OCI-LY1 (cell line): ENCODE measurements around the gene ECEL1.
"Not testable (repeated sequence)": the region's sequence is repeated elsewhere in the genome, so short reads cannot be mapped to it uniquely, and the experiment has no call there.

Experiments used
- H2AFZ ChIP-seq: fragments of 200-600 bp; sonication (generic), shearing (Covaris generic); 2 replicates; pipeline ENCODE4 v1.6.0; 2014; ENCODE audit warnings: antibody characterized with exemption, mild to moderate bottlenecking, low read length
- H3F3A ChIP-seq: fragments of 200-600 bp; sonication (generic), shearing (Covaris generic); 2 replicates; pipeline ENCODE4 v1.6.0; 2014; ENCODE audit warnings: mild to moderate bottlenecking, antibody characterized with exemption, low read length, moderate library complexity; ENCODE audit not compliant: insufficient read depth
- H3K27ac ChIP-seq: fragments of 200-600 bp; sonication (generic); 2 replicates; pipeline ENCODE4 v1.5.1; 2014; ENCODE audit warnings: low read length, mixed run types, mild to moderate bottlenecking, low read depth; ENCODE audit not compliant: poor library complexity, severe bottlenecking
- H3K27me3 ChIP-seq: fragments of 200-600 bp; sonication (generic); 2 replicates; pipeline ENCODE4 v1.6.0; 2014; ENCODE audit warnings: antibody characterized with exemption, mild to moderate bottlenecking, low read length, moderate library complexity; ENCODE audit not compliant: insufficient read depth
- H3K36me3 ChIP-seq: fragments of 200-600 bp; sonication (generic); 2 replicates; pipeline ENCODE4 v1.6.1; 2014; ENCODE audit warnings: mild to moderate bottlenecking, antibody characterized with exemption, low read length, moderate library complexity, mixed read lengths; ENCODE audit not compliant: insufficient read depth
- H3K4me1 ChIP-seq: fragments of 200-600 bp; sonication (generic); 2 replicates; pipeline ENCODE4 v1.5.1; 2014; ENCODE audit warnings: mild to moderate bottlenecking, low read length, moderate library complexity; ENCODE audit not compliant: insufficient read depth, severe bottlenecking
- H3K4me2 ChIP-seq: fragments of 200-600 bp; sonication (generic), shearing (Covaris generic); 2 replicates; pipeline ENCODE4 v1.6.1; 2014; ENCODE audit warnings: low read length
- H3K4me3 ChIP-seq: fragments of 200-600 bp; sonication (generic); 2 replicates; pipeline ENCODE4 v1.5.1; 2014; ENCODE audit warnings: low read length, low read depth, mild to moderate bottlenecking, mixed read lengths; ENCODE audit not compliant: poor library complexity, severe bottlenecking
- H3K79me2 ChIP-seq: fragments of 200-600 bp; shearing (Covaris generic); 2 replicates; pipeline ENCODE4 v1.6.1; 2016; ENCODE audit warnings: mixed run types, low read length, mixed read lengths; ENCODE audit not compliant: insufficient read depth
- H3K9ac ChIP-seq: fragments of 200-600 bp; sonication (generic), shearing (Covaris generic); 2 replicates; pipeline ENCODE4 v1.6.1; 2014; ENCODE audit warnings: mild to moderate bottlenecking, low read length, mixed read lengths
- H3K9me2 ChIP-seq: fragments of 200-600 bp; sonication (generic), shearing (Covaris generic); 2 replicates; pipeline ENCODE4 v1.6.1; 2014; ENCODE audit warnings: low read depth, mild to moderate bottlenecking, low read length, mixed read lengths
- H3K9me3 ChIP-seq: fragments of 200-600 bp; shearing (Covaris generic); 2 replicates; pipeline ENCODE4 v1.6.1; 2014; ENCODE audit warnings: low read length, mixed read lengths
- H4K20me1 ChIP-seq: fragments of 200-600 bp; sonication (generic), shearing (Covaris generic); 2 replicates; pipeline ENCODE4 v1.6.0; 2016; ENCODE audit warnings: mild to moderate bottlenecking, low read length; ENCODE audit not compliant: insufficient read depth
- EZH2 ChIP-seq: fragments of 200-600 bp; sonication (generic), shearing (Covaris generic); IDR thresholded peaks from 2 replicates; pipeline ENCODE4 v1.8.0; 2017; ENCODE audit warnings: borderline replicate concordance, mixed run types, mild to moderate bottlenecking, antibody characterized with exemption, low read length, moderate library complexity, mixed read lengths
- TF ChIP-seq, protein P1 (sequence below): fragments of 200-600 bp; sonication (generic), shearing (Covaris generic); IDR thresholded peaks from 2 replicates; pipeline ENCODE4 v1.5.1; 2017; ENCODE audit warnings: mild to moderate bottlenecking, antibody characterized with exemption, low read length, moderate library complexity, mixed read lengths

The ECEL1 gene

DNA sequence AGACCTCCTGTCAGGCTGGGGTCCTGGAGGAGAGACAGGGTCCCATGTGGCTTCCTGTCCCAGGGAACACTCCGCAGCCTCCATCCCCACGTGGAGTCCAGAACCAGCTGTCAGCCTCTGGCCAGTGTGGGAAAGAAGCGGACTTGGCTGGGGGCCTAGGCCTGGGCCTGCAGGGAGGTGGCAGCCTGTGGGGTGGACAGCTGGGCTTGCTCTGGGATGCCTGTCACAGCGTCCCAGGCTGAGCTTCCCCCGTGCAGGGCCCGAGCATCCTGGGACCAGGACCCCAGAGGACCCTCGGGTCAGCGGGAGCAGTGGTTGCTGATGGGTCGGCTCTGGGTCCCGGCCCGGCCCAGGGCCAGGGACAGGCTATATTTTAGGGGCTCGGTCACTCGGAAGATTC is 45.2 kb downstream of the ECEL1 start:
- H3K27me3 ChIP-seq, H2AFZ ChIP-seq, H3K4me3 ChIP-seq, H3K4me2 ChIP-seq, H3K36me3 ChIP-seq, H3K9me2 ChIP-seq, H3K79me2 ChIP-seq, H4K20me1 ChIP-seq, H3K9me3 ChIP-seq, H3K4me1 ChIP-seq, H3K9ac ChIP-seq, H3F3A ChIP-seq, H3K27ac ChIP-seq: not testable (repeated sequence)

DNA sequence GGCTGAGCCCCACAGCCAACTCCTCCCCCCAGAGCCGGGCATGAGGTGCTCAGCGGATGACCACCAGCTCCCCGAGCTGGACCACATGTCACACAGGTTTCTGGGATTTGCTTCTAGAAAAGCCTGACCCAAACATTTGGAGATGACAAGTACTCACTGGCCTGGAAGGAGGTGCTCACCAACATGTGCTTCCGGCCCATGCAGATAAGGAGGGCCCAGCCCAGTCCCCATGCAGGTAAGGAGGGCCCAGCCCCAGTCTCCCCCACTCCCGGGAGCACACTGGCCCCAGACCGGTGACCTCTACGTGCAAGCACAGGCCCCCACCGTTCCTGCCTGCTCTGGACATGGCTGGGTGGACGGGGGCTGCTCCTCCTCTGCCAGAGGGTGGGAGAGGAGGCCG is 45.7 kb downstream of the ECEL1 start:
- H2AFZ ChIP-seq, H3K4me1 ChIP-seq, H4K20me1 ChIP-seq, H3K9ac ChIP-seq, H3K9me3 ChIP-seq, H3K27ac ChIP-seq, H3K27me3 ChIP-seq, H3K4me2 ChIP-seq, H3K9me2 ChIP-seq, H3K36me3 ChIP-seq, H3F3A ChIP-seq, H3K4me3 ChIP-seq, H3K79me2 ChIP-seq: not testable (repeated sequence)

DNA sequence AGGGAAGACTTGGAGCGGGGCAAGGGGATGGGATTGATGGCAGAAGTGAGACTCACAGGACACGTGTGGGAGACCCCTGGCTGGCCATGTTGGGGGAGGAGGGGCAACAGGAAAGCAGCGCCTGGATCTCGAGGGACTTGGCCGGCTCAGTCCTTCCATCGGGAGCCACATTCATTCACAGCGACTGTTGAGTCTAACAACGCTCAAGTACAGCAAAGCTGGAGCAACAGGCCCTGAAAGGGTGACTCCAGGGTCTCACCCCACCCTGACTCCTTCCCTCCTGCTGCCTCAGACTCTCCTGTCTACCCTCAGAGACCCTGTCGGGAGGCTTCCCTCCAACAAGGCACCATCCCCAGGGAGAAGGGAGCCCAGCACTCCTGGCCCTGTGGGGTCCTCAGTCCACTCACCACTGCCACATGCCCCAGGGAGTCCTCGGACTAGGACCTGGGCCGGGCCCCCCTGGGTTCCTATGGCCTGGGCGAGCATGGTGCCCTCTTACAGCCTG is 46.4 kb downstream of the ECEL1 start:
- TF ChIP-seq, protein P1, sequence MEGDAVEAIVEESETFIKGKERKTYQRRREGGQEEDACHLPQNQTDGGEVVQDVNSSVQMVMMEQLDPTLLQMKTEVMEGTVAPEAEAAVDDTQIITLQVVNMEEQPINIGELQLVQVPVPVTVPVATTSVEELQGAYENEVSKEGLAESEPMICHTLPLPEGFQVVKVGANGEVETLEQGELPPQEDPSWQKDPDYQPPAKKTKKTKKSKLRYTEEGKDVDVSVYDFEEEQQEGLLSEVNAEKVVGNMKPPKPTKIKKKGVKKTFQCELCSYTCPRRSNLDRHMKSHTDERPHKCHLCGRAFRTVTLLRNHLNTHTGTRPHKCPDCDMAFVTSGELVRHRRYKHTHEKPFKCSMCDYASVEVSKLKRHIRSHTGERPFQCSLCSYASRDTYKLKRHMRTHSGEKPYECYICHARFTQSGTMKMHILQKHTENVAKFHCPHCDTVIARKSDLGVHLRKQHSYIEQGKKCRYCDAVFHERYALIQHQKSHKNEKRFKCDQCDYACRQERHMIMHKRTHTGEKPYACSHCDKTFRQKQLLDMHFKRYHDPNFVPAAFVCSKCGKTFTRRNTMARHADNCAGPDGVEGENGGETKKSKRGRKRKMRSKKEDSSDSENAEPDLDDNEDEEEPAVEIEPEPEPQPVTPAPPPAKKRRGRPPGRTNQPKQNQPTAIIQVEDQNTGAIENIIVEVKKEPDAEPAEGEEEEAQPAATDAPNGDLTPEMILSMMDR, result no peak
- no peak for TF ChIP-seq EZH2

DNA sequence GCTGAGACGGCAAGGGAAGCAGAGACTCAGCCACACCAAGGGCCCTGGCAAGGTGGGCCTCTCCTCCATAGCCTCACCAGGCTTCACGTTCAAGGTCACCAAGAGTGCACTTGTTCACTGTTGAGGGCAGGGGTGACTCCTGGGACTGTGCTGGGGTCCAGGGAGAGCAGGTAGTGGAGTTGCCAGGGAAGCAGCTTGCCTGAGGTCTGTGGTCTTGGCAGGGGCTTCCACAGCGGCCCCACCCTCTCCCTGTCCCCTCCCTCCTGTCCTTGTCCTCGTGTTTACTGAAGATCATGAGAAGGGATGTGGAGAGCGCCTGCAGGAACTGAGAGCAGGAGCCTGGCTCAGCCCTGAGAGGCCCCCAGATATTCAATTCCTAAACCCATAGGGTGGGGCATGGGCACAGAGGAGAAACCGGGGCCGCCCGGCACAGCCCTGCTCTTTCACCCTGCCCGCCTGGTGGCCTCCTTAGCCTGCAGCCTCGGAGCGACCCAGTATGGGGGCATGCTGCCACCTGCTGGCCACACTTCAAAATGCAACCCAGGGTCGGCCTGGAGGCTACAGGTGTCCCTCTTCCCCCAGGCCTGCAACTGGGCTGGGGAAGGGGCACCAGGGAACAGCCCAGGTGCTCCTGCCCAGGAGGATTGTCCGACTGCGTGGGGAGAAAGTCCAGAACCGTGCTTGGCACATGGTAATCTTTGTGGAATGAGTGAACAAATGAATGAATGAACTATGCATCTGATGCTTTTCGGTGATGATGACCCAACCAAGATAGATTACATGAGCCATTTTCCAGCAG is 47.2 kb downstream of the ECEL1 start:
- not testable (repeated sequence) for H2AFZ ChIP-seq

More for the DNA sequence above, 46.4 kb downstream of the ECEL1 start:
- Histone ChIP-seq H3F3A (no peaks in the 10 kb centered on the region), H4K20me1 (no peaks in the 10 kb centered on the region), H3K4me2 (no peak overlapping the region), H3K9me2 (no peaks in the 10 kb centered on the region), H3K9me3 (no peaks in the 10 kb centered on the region), H3K79me2 (no peaks in the 10 kb centered on the region), H3K27ac (no peak overlapping the region), H3K36me3 (no peaks in the 10 kb centered on the region), H3K27me3 (no peaks in the 10 kb centered on the region), H3K4me3 (no peak overlapping the region), H3K4me1 (peaks cover 4% of the 10 kb centered on the region), H3K9ac (no peak overlapping the region), H2AFZ (no peak overlapping the region)

More for the DNA sequence above, 47.2 kb downstream of the ECEL1 start:
- not testable (repeated sequence) for H3K36me3 ChIP-seq, H3K9me3 ChIP-seq, H3F3A ChIP-seq, H4K20me1 ChIP-seq, H3K4me3 ChIP-seq, H3K4me1 ChIP-seq, H3K4me2 ChIP-seq, H3K27ac ChIP-seq, H3K9me2 ChIP-seq, H3K27me3 ChIP-seq, H3K9ac ChIP-seq, H3K79me2 ChIP-seq
- TF ChIP-seq, protein P1, result peak; percentile 77
